AML-193 (cell line): Measurements from ENCODE around the gene YPEL2.

ENCODE experiments used
- DNase-seq, 2 experiments: peaks; one replicate each; lab custom pipeline; 2025; lab: John Stamatoyannopoulos, UW

The YPEL2 gene

DNA sequence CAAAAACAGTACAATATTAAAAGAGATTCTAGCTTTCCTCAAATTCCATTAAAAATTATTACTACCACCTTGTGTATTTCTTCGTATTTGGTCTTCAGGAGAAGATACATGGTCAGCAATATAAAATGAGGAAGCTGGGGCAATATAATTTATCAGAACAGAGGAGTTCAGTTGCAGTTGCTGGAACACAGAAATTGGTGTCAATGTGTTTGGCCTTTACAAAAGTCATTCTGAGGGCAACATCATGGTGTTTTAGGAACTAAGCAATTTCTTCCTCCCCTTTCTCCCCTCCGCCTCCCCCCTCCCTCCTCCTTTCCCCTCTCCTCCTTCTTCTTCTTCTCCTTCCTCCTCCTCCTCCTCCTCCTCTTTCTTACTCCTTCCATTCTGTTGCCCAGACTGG is 102.1 kb downstream of the YPEL2 start:
- peak in 1 of 2 experiments; percentile 35 for DNase-seq

DNA sequence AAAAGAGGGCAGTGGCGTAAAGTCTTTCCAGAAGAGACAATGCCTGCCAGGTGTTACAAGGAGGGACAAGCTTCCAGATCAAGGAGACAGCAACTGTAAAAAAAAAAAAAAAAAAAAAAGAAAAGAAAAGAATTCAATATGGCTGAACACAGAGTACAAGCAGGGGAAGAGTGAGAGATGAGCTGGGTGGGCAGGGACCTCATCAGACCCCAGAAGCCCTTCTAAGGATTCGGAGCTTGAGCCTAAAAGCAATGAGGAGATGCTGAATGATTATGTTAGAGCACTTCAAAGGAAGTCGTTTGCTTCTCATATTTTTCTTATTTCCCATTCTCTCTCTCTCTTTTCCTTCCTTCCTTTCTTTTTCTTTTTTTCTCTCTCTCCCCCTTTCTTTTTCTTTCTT is 103.0 kb downstream of the YPEL2 start:
- no peak for DNase-seq

DNA sequence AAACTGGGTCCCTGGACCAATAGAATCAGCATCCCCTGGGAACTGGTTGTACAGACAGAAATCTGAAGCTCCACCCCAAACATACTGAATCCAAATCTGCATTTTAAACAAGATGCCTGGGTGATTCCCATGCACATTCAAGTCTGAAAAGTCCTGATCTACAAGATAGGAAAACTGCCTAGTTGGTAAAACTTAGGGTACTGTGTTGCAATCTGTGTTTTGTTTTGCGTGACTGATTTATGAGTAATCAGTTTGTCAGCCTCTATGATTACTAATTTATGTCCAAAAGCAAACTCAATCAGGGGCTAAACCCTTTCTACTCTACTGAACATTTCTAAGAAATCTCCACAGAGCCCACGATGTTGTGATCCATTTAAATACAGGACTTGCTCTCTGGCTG is 103.8 kb downstream of the YPEL2 start:
- DNase-seq = peak in 1 of 2 experiments; percentile 9

DNA sequence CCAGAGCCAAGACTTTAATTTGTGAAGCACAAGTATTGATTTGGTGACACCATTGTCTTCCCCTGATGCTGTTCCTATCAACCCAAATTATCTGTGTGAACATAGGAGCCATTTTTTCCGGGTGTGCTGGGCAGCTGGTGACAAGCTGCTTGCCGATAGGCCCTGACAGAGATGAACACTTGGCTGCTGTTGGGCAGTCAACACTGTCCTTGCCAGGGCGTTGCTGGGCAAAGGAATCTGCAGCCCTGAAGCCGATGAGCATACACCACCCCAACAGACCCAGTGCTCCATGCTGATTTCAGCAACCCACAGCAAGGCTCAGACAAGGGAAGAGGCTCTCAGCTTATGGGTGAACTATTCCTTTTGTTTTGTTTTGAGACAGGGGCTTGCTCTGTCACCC is 105.4 kb downstream of the YPEL2 start:
- no peak for DNase-seq

DNA sequence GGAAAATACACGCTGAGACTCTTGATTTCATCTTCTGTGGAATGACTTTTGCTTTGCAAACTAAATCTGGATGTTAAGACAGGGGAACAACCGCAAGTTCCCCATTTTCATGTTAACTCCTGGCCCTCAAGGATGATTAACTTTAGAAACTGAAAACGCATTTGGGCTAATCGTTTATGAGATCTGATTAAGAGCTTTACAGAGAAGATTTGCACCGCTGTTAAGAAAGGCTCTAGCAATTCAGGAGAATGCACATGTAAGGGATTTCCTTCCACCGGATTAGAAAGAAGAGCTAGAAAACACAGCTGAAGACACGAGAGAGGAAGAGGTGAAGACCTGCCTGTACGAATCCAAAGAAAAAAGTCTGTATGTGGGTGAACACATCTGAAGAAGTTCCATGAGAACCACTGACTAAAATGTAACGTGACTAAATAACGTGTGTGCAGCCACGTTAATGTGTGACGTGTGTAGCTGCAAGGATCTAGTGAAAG is 106.4 kb downstream of the YPEL2 start:
- peak; percentile 67 to 71 for DNase-seq

DNA sequence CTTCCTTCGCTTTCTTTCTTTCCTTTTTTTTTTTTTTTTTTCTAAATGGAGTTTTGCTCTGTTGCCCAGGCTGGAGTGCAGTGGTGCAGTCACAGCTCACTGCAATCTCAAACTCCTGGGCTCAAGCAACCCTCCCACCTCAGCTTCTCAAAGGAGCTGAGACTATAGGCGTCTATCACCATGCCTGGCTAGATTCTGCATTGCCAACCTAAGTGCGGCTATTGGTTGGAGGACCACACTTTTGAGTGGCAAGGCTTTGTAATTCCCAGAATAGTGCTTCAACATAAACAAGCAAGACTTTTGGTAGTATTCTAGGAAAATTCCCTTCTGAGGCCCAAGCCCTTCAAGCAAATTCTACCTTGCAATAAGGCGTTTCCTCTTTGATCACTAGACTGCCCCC is 107.8 kb downstream of the YPEL2 start:
- no peak for DNase-seq

DNA sequence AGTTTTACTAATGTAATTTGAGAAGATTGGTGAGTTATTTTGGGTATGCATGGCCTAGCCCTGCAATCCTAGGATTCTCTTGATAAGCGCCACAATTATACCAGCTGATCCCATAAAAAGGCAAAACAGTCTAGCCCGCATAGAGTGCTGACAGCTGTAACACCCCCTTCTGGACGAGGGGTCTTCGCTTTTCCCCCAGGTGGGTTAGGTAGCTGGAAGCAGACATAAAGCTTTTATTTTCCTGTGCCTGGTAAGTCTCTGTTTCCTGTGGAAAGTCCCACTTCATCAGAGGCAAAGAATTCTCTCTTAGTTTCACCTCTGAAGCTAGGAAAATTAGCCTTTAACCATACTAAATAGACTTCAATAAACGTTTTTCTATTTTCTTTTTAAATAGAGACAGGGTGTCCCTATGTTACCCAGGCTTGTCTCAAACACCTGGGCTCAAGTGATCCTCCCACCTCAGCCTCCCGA is 108.3 kb downstream of the YPEL2 start:
- no peak for DNase-seq

DNA sequence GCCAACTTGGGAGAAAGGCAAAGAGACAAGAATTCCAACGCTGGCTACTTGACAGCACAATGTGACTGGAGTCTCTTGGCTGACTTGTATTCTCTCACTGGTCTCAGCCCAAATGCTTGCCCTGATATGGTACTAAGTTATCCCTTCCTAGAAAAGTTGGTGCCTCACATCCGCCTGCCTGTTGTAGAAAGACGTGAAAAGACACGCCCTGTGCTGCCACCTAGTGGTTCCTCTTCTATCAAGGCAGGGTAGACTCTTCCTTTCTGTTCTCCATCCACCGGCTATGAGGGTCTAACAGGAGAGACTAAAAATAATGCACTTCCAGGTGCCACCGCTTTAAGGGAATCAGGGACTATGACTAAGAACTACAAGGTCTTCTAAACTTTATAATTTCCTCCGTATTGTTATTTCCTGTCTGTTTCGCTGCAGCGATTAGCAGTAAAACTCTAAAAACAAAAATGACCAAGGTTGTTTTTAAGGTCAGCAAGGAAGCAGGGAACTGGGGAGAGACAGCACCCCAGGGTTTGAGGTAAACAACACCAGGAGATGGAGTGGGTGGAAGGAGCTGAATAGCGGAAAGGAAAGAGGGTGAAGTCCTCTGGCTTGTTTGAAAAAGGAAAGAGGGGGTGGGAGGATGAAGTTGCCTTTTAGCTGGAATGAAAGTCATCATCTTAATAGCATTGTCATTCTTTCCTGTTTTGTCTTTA is 109.5 kb downstream of the YPEL2 start:
- DNase-seq = peak; percentile 89 to 96

DNA sequence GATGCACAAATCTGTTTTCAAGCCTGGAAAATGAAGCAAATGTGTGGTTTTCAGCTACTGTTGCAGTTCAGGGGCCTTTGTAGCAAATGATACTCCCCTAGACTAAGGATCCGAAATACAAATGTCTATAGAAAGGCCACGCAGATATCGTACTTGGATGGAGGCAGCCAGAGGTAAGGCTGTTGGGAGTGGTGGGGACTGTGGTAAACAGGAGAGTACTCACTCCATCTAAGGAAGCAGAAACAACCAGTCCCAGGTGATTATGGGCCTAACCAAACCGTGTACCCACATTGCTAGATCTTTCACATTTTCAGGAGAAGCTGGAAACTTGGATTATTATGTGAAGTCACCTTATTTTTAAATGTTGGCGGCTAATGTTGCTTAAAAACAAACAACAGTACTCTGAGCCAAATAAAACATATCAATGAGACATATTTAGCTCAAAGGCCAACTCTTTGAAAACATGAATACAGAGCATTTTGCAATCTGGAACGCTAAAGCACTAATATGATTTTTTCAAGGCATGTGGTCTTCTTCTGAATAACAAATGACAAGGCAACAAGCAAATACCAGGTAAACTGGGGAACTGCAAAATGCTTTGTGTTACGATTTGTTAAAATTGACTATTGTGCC is 110.1 kb downstream of the YPEL2 start:
- no peak for DNase-seq

DNA sequence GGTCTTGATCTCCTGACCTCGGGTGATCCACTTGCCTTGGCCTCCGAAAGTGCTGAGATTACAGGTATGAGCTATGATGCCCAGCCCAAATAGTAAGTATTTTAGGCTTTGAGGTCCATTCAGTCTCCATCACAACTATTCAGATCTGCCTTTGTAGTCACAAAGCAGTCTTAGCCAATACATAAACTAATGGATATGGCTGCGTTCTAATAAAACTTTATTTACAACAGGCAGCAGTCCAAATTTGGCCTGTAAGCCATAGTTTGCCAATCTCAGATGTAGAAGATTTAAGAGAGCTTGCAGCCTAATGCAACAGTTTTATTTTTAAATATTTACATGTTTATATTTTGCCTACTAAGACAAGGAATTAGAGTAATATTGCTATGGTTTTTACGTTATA is 111.7 kb downstream of the YPEL2 start:
- no peak for DNase-seq
